HUES48 (cell line): ENCODE data around the gene CIAPIN1.

Experiments
- H3K27ac ChIP-seq: one replicate; pipeline ENCODE4 v1.7.0; 2013; ENCODE audit warnings: low read depth, low read length, inconsistent platforms
- H3K27me3 ChIP-seq: 2 replicates; pipeline ENCODE4 v1.6.1; 2013; ENCODE audit warnings: mild to moderate bottlenecking, low read length; ENCODE audit not compliant: control insufficient read depth, insufficient read depth
- H3K36me3 ChIP-seq: 2 replicates; pipeline ENCODE4 v1.6.1; 2013; ENCODE audit warnings: low read length; ENCODE audit not compliant: control insufficient read depth, insufficient read depth
- H3K4me1 ChIP-seq: 2 replicates; pipeline ENCODE4 v1.6.1; 2013; ENCODE audit warnings: mild to moderate bottlenecking, low read length; ENCODE audit not compliant: control insufficient read depth, insufficient read depth
- H3K4me3 ChIP-seq: 2 replicates; pipeline ENCODE4 v1.5.1; 2013; ENCODE audit warnings: mild to moderate bottlenecking, low read depth, low read length
- H3K9ac ChIP-seq: 2 replicates; pipeline ENCODE4 v1.6.1; 2013; ENCODE audit warnings: mild to moderate bottlenecking, low read depth, low read length, moderate library complexity
- H3K9me3 ChIP-seq: 2 replicates; pipeline ENCODE4 v1.6.1; 2013; ENCODE audit warnings: low read length; ENCODE audit not compliant: control insufficient read depth, insufficient read depth

Gene CIAPIN1

DNA sequence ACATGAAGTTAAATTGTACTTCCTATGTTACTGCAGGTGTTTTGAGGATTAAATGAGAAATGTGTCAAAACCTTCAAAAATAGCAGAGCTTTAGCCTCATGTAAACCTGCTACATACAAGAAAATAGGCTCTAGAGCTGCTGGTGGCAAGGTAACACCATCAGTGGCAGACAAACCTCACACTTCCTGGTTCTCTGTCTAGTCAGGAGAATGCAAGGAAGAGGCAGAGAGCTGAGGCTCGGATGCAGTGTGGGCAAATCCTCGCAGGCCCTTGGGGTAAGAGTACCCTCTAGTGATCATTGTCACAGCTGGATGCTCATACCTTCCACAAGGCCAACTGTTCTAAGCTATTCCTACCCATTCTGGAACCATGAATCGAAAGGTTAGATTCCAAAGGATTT, 14.2 kb downstream of the CIAPIN1 start:
- Histone ChIP-seq H3K36me3 (peaks cover 91% of the 10 kb centered on the region), H3K9ac (no peak overlapping the region), H3K4me3 (no peak overlapping the region), H3K27ac (no peak overlapping the region), H3K27me3 (no peaks in the 10 kb centered on the region), H3K4me1 (no peaks in the 10 kb centered on the region), H3K9me3 (no peaks in the 10 kb centered on the region)

DNA sequence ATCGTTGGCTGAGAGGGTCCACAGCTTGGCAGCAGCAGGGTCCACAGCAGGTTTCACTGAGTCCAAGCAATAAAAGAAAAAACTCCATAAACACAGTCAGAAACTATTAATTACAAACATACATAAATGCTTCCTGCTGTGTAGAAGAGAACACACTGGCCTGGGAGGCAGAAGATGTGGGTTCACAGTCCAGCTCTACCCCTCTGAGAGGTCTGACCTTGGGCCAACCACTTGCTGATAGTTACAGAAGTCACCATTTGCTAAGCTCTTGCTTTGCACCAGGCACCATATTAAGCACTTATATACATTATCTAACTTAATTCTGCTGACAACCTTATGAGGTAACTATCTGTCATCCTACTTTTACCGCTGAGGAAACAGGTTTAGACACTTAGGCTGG, 14.7 kb downstream of the CIAPIN1 start:
- H3K9ac ChIP-seq: no peak overlapping the region
- no peaks in the 10 kb centered on the region for H3K27me3 ChIP-seq
- no peak overlapping the region for H3K4me3 ChIP-seq
- H3K4me1 ChIP-seq: no peaks in the 10 kb centered on the region
- no peak overlapping the region for H3K27ac ChIP-seq
- no peaks in the 10 kb centered on the region for H3K9me3 ChIP-seq
- peaks cover 92% of the 10 kb centered on the region for H3K36me3 ChIP-seq

DNA sequence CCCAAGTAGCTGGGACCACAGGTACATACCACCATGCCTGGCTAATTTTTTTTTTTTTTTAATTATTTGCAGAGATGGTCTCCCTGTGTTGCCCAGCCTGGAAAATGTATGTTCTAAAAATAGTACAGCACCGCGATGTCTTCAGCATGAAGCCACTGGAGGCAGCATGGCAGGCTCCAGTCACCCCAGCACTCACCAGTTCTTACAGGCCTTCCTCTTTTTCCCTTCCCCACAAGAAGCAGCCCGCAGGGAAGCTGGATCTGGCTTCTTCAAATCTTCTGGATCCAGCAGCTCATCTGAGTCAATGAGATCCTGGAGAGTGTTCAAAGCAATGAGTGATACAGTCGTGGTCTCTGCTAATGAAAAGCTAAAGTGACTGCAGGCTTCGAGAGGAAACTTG, 16.2 kb downstream of the CIAPIN1 start:
- no peaks in the 10 kb centered on the region for H3K27me3 ChIP-seq
- H3K36me3 ChIP-seq: peaks cover 85% of the 10 kb centered on the region
- H3K4me3 ChIP-seq: no peak overlapping the region
- no peaks in the 10 kb centered on the region for H3K4me1 ChIP-seq
- H3K27ac ChIP-seq: no peak overlapping the region
- H3K9me3 ChIP-seq: no peaks in the 10 kb centered on the region
- no peak overlapping the region for H3K9ac ChIP-seq

DNA sequence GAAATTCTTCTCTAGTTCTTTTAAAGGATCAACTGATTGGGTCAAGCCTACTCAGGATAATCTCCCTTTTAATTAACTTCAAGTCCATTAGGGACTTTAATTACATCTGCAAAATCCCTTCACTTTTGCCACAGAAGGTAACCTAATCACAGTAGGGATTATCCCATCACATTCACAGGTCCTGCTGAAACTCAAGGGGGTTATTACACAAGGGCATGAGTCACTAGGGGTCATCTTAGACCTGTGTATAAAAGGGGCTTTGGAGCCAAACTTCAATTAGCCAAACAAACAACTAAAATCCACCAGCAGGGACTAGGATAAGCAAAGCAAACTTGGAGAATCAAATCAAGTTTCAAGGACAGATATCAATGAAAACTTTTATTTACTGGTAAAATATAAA, 19.4 kb downstream of the CIAPIN1 start:
- no peaks in the 10 kb centered on the region for H3K27me3 ChIP-seq
- no peaks in the 10 kb centered on the region for H3K4me1 ChIP-seq
- no peak overlapping the region for H3K4me3 ChIP-seq
- peaks cover 55% of the 10 kb centered on the region for H3K36me3 ChIP-seq
- H3K27ac ChIP-seq: no peak overlapping the region
- H3K9ac ChIP-seq: no peak overlapping the region
- H3K9me3 ChIP-seq: no peaks in the 10 kb centered on the region

DNA sequence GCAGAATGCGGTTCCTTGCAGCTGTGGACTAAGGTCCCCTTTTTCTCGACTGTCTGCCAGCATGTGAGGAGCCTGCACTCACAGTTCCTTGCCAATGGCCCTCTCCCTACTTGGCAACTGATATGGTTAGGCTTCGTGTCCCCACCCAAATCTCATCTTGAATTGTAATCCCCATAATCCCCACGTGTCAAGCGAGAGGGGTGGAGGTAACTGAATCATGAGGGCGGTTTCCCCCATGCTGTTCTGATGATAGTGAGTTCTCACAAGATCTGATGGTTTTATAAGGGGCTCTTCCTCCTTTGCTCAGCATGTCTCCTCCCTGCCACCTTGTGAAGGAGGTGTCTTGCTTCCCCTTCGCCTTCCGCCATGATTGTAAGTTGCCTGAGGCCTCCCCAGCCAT, 19.9 kb downstream of the CIAPIN1 start:
- H3K27me3 ChIP-seq: no peaks in the 10 kb centered on the region
- no peaks in the 10 kb centered on the region for H3K4me1 ChIP-seq
- no peak overlapping the region for H3K9ac ChIP-seq
- H3K36me3 ChIP-seq: peaks cover 50% of the 10 kb centered on the region
- no peak overlapping the region for H3K27ac ChIP-seq
- H3K9me3 ChIP-seq: no peaks in the 10 kb centered on the region
- no peak overlapping the region for H3K4me3 ChIP-seq

DNA sequence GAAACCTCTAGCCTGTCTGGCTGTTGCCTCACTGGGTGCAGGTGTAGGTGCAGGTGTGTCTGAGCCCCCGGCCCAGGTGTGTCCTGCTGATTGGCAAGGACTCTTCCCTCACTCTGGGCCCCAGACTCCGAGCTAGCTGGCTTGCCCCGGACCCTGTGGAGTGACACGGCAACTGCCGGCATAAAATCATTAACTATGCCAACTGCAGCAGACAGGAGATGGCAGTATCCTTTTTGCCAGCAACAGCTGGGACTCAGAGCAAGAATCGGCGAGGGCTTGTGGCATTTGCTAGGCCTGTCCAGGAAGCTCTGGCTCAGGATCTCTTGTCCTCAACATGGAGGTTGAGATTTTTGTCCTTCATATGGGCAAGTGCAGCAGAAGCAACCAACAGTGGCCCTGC, 20.8 kb downstream of the CIAPIN1 start:
- H3K27me3 ChIP-seq: no peaks in the 10 kb centered on the region
- H3K4me1 ChIP-seq: no peaks in the 10 kb centered on the region
- H3K9ac ChIP-seq: no peak overlapping the region
- H3K4me3 ChIP-seq: no peak overlapping the region
- peaks cover 40% of the 10 kb centered on the region for H3K36me3 ChIP-seq
- no peaks in the 10 kb centered on the region for H3K9me3 ChIP-seq
- no peak overlapping the region for H3K27ac ChIP-seq

DNA sequence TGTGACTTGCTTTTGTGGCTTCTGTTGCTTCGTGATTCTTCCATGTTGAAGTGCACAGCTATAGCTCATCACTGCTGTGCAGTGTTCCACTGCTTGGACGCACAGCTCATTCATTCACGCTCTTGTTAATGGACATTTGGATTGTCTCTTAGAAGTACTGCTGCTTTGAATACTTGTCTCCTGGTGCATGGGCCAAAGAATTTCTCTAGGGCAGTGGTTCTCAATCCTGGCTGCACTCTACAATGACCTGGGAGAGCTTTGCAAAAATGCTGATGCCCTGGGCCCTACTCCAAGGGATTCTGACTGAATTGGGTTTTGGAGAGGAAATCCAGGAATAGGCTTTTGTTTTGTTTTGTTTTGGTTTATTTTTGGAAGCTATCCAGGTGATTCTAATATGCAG, 22.6 kb downstream of the CIAPIN1 start:
- Histone ChIP-seq H3K9me3 (no peaks in the 10 kb centered on the region), H3K36me3 (peaks cover 24% of the 10 kb centered on the region), H3K9ac (no peak overlapping the region), H3K27me3 (no peaks in the 10 kb centered on the region), H3K27ac (no peak overlapping the region), H3K4me3 (no peak overlapping the region), H3K4me1 (no peaks in the 10 kb centered on the region)

DNA sequence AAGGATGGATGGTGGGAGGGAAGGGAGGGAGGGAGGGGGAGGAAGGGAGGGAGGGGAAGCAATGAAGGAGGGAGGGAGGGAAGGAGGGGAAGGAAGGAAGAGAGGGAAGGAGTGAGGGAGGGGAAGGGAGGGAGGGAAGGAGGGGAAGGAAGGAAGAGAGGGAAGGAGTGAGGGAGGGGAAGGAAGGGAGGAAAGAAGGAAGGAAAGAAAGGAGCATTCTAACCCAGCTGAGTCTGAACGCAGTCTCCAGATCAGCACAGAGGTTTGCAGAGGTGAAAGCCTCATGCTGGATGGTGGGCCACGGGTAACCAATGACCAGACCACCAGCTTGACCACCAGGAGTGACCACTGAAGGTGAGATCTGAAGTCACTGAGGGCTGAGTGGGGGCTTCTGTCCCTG, 24.0 kb downstream of the CIAPIN1 start:
- Histone ChIP-seq H3K9ac (no peak overlapping the region), H3K4me3 (no peak overlapping the region), H3K4me1 (no peaks in the 10 kb centered on the region), H3K36me3 (peaks cover 12% of the 10 kb centered on the region), H3K27me3 (no peaks in the 10 kb centered on the region), H3K27ac (no peak overlapping the region), H3K9me3 (no peaks in the 10 kb centered on the region)

DNA sequence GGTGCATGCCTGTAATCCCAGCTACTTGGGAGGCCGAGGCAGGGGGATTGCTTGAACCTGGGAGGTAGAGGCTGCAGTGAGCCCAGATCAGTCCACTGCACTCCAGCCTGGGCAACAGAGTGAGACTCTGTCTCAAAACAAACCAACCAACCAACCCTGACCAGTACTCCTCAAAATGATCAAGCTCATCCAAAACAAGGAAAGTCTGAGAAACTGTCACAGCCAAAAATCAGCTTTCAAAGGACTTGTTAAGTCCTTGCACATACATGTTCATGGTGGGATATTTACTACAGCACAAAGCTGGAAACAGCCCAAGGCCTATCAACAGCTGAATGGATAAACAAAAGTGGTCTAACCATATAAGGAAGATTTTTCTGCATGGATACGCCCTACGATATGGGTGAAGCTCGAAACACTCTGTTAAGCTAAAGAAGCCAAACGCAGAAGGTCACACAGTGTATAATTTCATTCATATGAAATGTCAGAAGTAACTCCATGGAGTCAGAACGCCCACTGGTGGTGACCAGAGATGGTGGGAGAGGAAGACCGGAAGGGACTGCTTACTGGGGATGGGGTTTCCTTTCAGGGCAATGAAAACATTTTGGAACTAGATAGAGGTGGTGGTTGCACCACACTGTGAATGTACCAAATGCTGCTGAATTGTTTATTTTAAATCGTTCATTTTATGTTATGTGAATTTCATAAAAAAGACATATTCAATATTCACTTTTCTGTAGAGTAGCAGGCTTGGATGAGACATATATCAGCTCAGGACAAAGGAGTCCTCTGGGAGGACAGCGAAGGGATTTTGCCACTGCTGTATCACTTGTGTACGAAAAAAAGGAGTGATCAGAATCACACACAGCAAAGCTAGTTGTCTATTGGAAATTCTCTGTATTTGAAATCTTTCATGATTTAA, 24.9 kb downstream of the CIAPIN1 start:
- no peaks in the 10 kb centered on the region for H3K27me3 ChIP-seq
- H3K4me3 ChIP-seq: no peak overlapping the region
- 0 out of 2 replicates have a peak, but pooled peaks cover 3% of the 10 kb centered on the region for H3K36me3 ChIP-seq
- H3K9me3 ChIP-seq: no peaks in the 10 kb centered on the region
- H3K9ac ChIP-seq: no peak overlapping the region
- H3K4me1 ChIP-seq: no peaks in the 10 kb centered on the region
- no peak overlapping the region for H3K27ac ChIP-seq

DNA sequence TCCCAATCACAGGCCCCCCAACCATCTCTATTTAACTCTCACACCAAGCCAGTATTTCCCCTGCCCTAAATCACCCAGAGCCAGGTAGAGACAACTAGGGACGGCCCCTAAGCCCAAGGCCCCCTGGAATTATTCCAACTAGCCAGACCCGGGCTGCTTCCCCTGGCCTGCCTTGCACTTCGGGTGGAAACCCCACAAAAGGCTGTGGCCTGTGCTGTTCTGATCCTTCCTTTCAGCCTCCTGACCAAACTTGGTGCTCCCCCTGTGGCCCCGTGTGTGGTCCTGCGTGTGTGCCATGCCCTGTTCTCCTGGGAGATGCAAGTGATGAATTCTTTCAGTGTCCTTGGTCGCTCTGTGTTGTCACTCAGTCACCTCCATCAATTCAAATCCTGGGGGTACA, 27.7 kb downstream of the CIAPIN1 start:
- Histone ChIP-seq H3K4me1 (no peaks in the 10 kb centered on the region), H3K4me3 (no peak overlapping the region), H3K36me3 (no peaks in the 10 kb centered on the region), H3K9me3 (no peaks in the 10 kb centered on the region), H3K9ac (no peak overlapping the region), H3K27ac (no peak overlapping the region), H3K27me3 (no peaks in the 10 kb centered on the region)

DNA sequence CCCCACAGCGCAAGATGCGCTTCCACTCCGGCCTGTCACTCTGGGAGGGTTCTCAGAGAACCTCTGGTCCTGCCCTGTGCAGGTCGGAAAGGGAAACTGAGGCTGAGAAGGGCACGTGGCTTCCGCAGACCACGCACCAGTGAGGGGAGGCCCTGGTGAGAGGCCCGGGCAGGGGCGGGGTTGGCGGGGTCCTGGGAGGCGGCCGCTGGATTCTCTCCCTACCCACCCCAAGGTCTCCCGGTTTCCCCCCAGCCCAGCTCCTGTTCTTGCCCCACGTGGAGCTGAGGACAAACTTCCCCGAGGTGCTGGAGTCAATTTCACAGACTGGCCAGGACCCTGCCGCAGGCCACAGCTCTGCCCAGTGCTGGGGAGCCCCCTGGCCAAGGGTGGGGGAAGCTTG, 31.1 kb downstream of the CIAPIN1 start:
- Histone ChIP-seq H3K9ac (0 out of 2 replicates have a peak overlapping the region, but pooled peaks have one; percentile 53), H3K4me1 (no peaks in the 10 kb centered on the region), H3K36me3 (no peaks in the 10 kb centered on the region), H3K4me3 (no peak overlapping the region), H3K27me3 (no peaks in the 10 kb centered on the region), H3K9me3 (no peaks in the 10 kb centered on the region), H3K27ac (no peak overlapping the region)
